IPS-18c (cell line): ENCODE results near the gene POLR1G.
A peak's percentile ranks its signal among the peaks of the same experiment; 100 is the strongest.

Experiments
- H3K4me3 ChIP-seq: 2 replicates; pipeline ENCODE4 v1.7.0; 2013; ENCODE audit warnings: low read depth, mild to moderate bottlenecking, low read length, moderate library complexity; ENCODE audit not compliant: insufficient read depth
- H3K9me3 ChIP-seq: one replicate; pipeline ENCODE4 v1.6.1; 2013; ENCODE audit warnings: mild to moderate bottlenecking, low read length, moderate library complexity; ENCODE audit not compliant: control insufficient read depth, insufficient read depth

Gene POLR1G

GRCh38 chr19:45406226-45407090 lies at the start of gene POLR1G:
Gene POLR1G (plus strand): TSS chr19:45406644. CDS start chr19:45406697, 53 bp downstream.
- peak within 1 kb of the TSS; percentile 94 for H3K4me3 ChIP-seq
- H3K9me3 ChIP-seq: no peaks in the 10 kb centered on the region

- Histone ChIP-seq H3K9me3 (no peaks in the 10 kb centered on the region), H3K4me3 (no peak overlapping the region)
These were observed 49.5 kb upstream of the POLR1G start for GRCh38 chr19:45356760-45357444.

GRCh38 chr19:45357445-45357783 lies 49.0 kb upstream of the POLR1G start:
- Histone ChIP-seq H3K4me3 (no peak overlapping the region), H3K9me3 (no peaks in the 10 kb centered on the region)

GRCh38 chr19:45358213-45358792 lies 48.1 kb upstream of the POLR1G start:
- H3K9me3 ChIP-seq: no peaks in the 10 kb centered on the region
- H3K4me3 ChIP-seq: no peak overlapping the region

- Histone ChIP-seq H3K9me3 (no peaks in the 10 kb centered on the region), H3K4me3 (no peak overlapping the region)
These were observed 44.8 kb upstream of the POLR1G start for GRCh38 chr19:45361608-45362007.

- no peak overlapping the region for H3K4me3 ChIP-seq
These were observed 44.2 kb upstream of the POLR1G start for GRCh38 chr19:45362291-45362690.

GRCh38 chr19:45363861-45364459 lies 42.5 kb upstream of the POLR1G start:
- H3K4me3 ChIP-seq: no peak overlapping the region
- H3K9me3 ChIP-seq: no peaks in the 10 kb centered on the region

More at GRCh38 chr19:45362291-45362690, 44.2 kb upstream of the POLR1G start:
- no peaks in the 10 kb centered on the region for H3K9me3 ChIP-seq

GRCh38 chr19:45364696-45365095 lies 41.7 kb upstream of the POLR1G start:
- Histone ChIP-seq H3K4me3 (no peak overlapping the region), H3K9me3 (no peaks in the 10 kb centered on the region)

GRCh38 chr19:45368127-45368526 lies 38.3 kb upstream of the POLR1G start:
- Histone ChIP-seq H3K9me3 (no peaks in the 10 kb centered on the region), H3K4me3 (no peak overlapping the region)

- Histone ChIP-seq H3K4me3 (no peak overlapping the region; the same call in 1 of the 2 replicates), H3K9me3 (no peaks in the 10 kb centered on the region)
These were observed 37.6 kb upstream of the POLR1G start for GRCh38 chr19:45368737-45369340.

GRCh38 chr19:45370410-45371204 lies 35.8 kb upstream of the POLR1G start, which contains the start of gene ERCC2:
Gene ERCC2 (minus strand): TSS chr19:45370573. CDS start chr19:45370540, 33 bp downstream.
- no peaks in the 10 kb centered on the region for H3K9me3 ChIP-seq
- peak within 1 kb of the TSS; percentile 90 for H3K4me3 ChIP-seq

GRCh38 chr19:45376045-45376724 lies 30.3 kb upstream of the POLR1G start:
- Histone ChIP-seq H3K9me3 (no peaks in the 10 kb centered on the region), H3K4me3 (no peak overlapping the region)

GRCh38 chr19:45380107-45380506 lies 26.3 kb upstream of the POLR1G start:
- H3K9me3 ChIP-seq: no peaks in the 10 kb centered on the region
- no peak overlapping the region for H3K4me3 ChIP-seq

GRCh38 chr19:45382426-45382825 lies 24.0 kb upstream of the POLR1G start:
- Histone ChIP-seq H3K4me3 (no peak overlapping the region), H3K9me3 (no peaks in the 10 kb centered on the region)

- H3K4me3 ChIP-seq: no peak overlapping the region
- H3K9me3 ChIP-seq: no peaks in the 10 kb centered on the region
These were observed 20.8 kb upstream of the POLR1G start for GRCh38 chr19:45385392-45386221.
